Measurements from ENCODE around the gene GGA2. TPM values are rescaled to one million over a fixed set of nuclear protein-coding genes. Genes with fewer than 3 reads are reported as not detected.

GGA2 gene
- total and polyA plus RNA-seq, 4 experiments from 2014 or later, result 49.2 to 118 (median 81.6) TPM

GRCh38 chr16:23434380-23434779 lies 75.9 kb downstream of the GGA2 start:
- Histone ChIP-seq H3K27me3 (ENCODE audit: insufficient read depth, low read length) (no peaks in the 10 kb centered on the region), H3K9me3 (ENCODE audit: control insufficient read depth in 1 of 2, low read length in 2 of 2) (no peaks in the 10 kb centered on the region), H3K27ac (ENCODE audit: low read depth, low read length) (no peak overlapping the region), H3K4me1 (ENCODE audit: insufficient read depth, low read length) (peaks cover 4% of the 10 kb centered on the region), H3K36me3 (ENCODE audit: insufficient read depth, low read length) (peaks cover 17% of the 10 kb centered on the region), H3K4me3 (ENCODE audit: low read length in 2 of 2) (no peak overlapping the region)
- CTCF ChIA-PET (ENCODE audit: partially characterized antibody), result interaction anchor here (0.6 to 5.5 kb wide), 30 partner anchors 9 to 1874 kb away, joined by 3 to 56 read pairs (median 5); partner anchors contain the start of genes COG7, EARS2 and UBFD1
- intact Hi-C loops (cut with micrococcal nuclease), result loop anchor here (10.0 kb wide), 2 partner anchors 540 to 1880 kb away; no protein-coding TSS in a partner anchor
- H3K4me1 Mint-ChIP-seq, result peaks cover 0 to 13% (median 5%) of the 10 kb centered on the region in 4 donors
- no peaks in the 10 kb centered on the region for H3K27me3 Mint-ChIP-seq
- H3K9me3 Mint-ChIP-seq, result no peaks in the 10 kb centered on the region
- peak overlapping the region in 2 of 7 donors; percentile 22 to 57 for H3K27ac Mint-ChIP-seq
- H3K4me3 Mint-ChIP-seq, result no peak overlapping the region
- DNase-seq, result peak in 4 of 5 donors; percentile 56 to 66 (median 63)
- H3K36me3 Mint-ChIP-seq, result peaks cover 35 to 56% of the 10 kb centered on the region in 2 donors
- POLR2A ChIA-PET (ENCODE audit: partially characterized antibody), result interaction anchor here (0.9 kb wide), 1 partner anchor 75 kb away, joined by 3 read pairs; no protein-coding TSS in a partner anchor

- Histone ChIP-seq H3K27ac (ENCODE audit: low read depth, low read length) (no peak overlapping the region), H3K9me3 (ENCODE audit: control insufficient read depth in 1 of 2, low read length in 2 of 2) (no peaks in the 10 kb centered on the region), H3K4me3 (ENCODE audit: low read length in 2 of 2) (no peak overlapping the region), H3K36me3 (ENCODE audit: insufficient read depth, low read length) (peaks cover 17% of the 10 kb centered on the region), H3K4me1 (ENCODE audit: insufficient read depth, low read length) (peaks cover 4% of the 10 kb centered on the region), H3K27me3 (ENCODE audit: insufficient read depth, low read length) (no peaks in the 10 kb centered on the region)
- intact Hi-C loops (cut with micrococcal nuclease), result loop anchor here (10.0 kb wide), 2 partner anchors 539 to 1879 kb away; no protein-coding TSS in a partner anchor
- Mint-ChIP-seq H3K9me3 (no peaks in the 10 kb centered on the region), H3K4me1 (peaks cover 0 to 13% (median 5%) of the 10 kb centered on the region in 4 donors), H3K4me3 (no peak overlapping the region), H3K36me3 (peaks cover 33 to 51% of the 10 kb centered on the region in 2 donors), H3K27ac (peak overlapping the region in 1 of 7 donors; percentile 79), H3K27me3 (no peaks in the 10 kb centered on the region)
- CTCF ChIA-PET (ENCODE audit: partially characterized antibody), result interaction anchor here (0.5 to 5.5 kb wide), 22 partner anchors 8 to 779 kb away, joined by 3 to 56 read pairs (median 6); partner anchors contain the start of genes COG7, EARS2 and UBFD1
- no peak for DNase-seq
- POLR2A ChIA-PET (ENCODE audit: partially characterized antibody), result interaction anchor here (0.6 to 0.9 kb wide), 2 partner anchors 76 to 1733 kb away, joined by 3 read pairs; no protein-coding TSS in a partner anchor
Measured at GRCh38 chr16:23433261-23433920, 76.9 kb downstream of the GGA2 start.

- ChIA-PET CTCF (ENCODE audit: partially characterized antibody) (interaction anchor here (0.8 to 5.5 kb wide), 9 partner anchors 8 to 77 kb away, joined by 3 to 56 read pairs (median 15); partner anchors contain the start of gene COG7), POLR2A (ENCODE audit: partially characterized antibody) (no interaction called here)
- Histone ChIP-seq H3K27ac (ENCODE audit: low read depth, low read length) (no peak overlapping the region), H3K9me3 (ENCODE audit: control insufficient read depth in 1 of 2, low read length in 2 of 2) (no peaks in the 10 kb centered on the region), H3K4me1 (ENCODE audit: insufficient read depth, low read length) (peaks cover 4% of the 10 kb centered on the region), H3K4me3 (ENCODE audit: low read length in 2 of 2) (no peak overlapping the region), H3K36me3 (ENCODE audit: insufficient read depth, low read length) (peaks cover 17% of the 10 kb centered on the region), H3K27me3 (ENCODE audit: insufficient read depth, low read length) (no peaks in the 10 kb centered on the region)
- Mint-ChIP-seq H3K4me1 (peaks cover 0 to 13% (median 5%) of the 10 kb centered on the region in 4 donors), H3K36me3 (peaks cover 33 to 48% of the 10 kb centered on the region in 2 donors), H3K4me3 (no peak overlapping the region), H3K27me3 (no peaks in the 10 kb centered on the region), H3K9me3 (no peaks in the 10 kb centered on the region), H3K27ac (no peak overlapping the region)
- DNase-seq, result no peak
- intact Hi-C loops (cut with micrococcal nuclease), result loop anchor here (10.0 kb wide), 2 partner anchors 538 to 1878 kb away; no protein-coding TSS in a partner anchor
Measured at GRCh38 chr16:23432176-23433128, 77.8 kb downstream of the GGA2 start.

- no peak overlapping the region for H3K27ac Mint-ChIP-seq
- Histone ChIP-seq H3K36me3 (ENCODE audit: insufficient read depth, low read length) (peaks cover 13% of the 10 kb centered on the region), H3K27me3 (ENCODE audit: insufficient read depth, low read length) (no peaks in the 10 kb centered on the region), H3K4me1 (ENCODE audit: insufficient read depth, low read length) (no peaks in the 10 kb centered on the region), H3K4me3 (ENCODE audit: low read length in 2 of 2) (no peak overlapping the region), H3K27ac (ENCODE audit: low read depth, low read length) (no peak overlapping the region), H3K9me3 (ENCODE audit: control insufficient read depth in 1 of 2, low read length in 2 of 2) (no peaks in the 10 kb centered on the region)
- POLR2A ChIA-PET (ENCODE audit: partially characterized antibody), result no interaction called here
- H3K36me3 Mint-ChIP-seq, result peaks cover 43 to 47% of the 10 kb centered on the region in 2 donors
- H3K4me1 Mint-ChIP-seq, result no peaks in the 10 kb centered on the region
- CTCF ChIA-PET (ENCODE audit: partially characterized antibody), result interaction anchor here (1.3 kb wide), 1 partner anchor 9 kb away, joined by 3 read pairs; no protein-coding TSS in a partner anchor
- H3K9me3 Mint-ChIP-seq, result no peaks in the 10 kb centered on the region
- no peaks in the 10 kb centered on the region for H3K27me3 Mint-ChIP-seq
- no peak for DNase-seq
- H3K4me3 Mint-ChIP-seq, result no peak overlapping the region
- intact Hi-C loops (cut with micrococcal nuclease), result no loop called here
Measured at GRCh38 chr16:23428351-23428750, 81.9 kb downstream of the GGA2 start.

- peaks cover 37 to 45% of the 10 kb centered on the region in 2 donors for H3K36me3 Mint-ChIP-seq
Measured at GRCh38 chr16:23424292-23424958, 85.9 kb downstream of the GGA2 start.

GRCh38 chr16:23423496-23424049 lies 86.7 kb downstream of the GGA2 start:
- H3K4me1 ChIP-seq (ENCODE audit: insufficient read depth, low read length), result no peaks in the 10 kb centered on the region
- H3K36me3 ChIP-seq (ENCODE audit: insufficient read depth, low read length), result peaks cover 4% of the 10 kb centered on the region
- no peaks in the 10 kb centered on the region for H3K9me3 Mint-ChIP-seq
- H3K27ac ChIP-seq (ENCODE audit: low read depth, low read length), result no peak overlapping the region
- no peak overlapping the region for H3K27ac Mint-ChIP-seq
- no peaks in the 10 kb centered on the region for H3K9me3 ChIP-seq (ENCODE audit: control insufficient read depth in 1 of 2, low read length in 2 of 2)
- no peak for DNase-seq
- CTCF ChIA-PET (ENCODE audit: partially characterized antibody), result interaction anchor here (1.2 to 4.2 kb wide), 2 partner anchors 9 to 11 kb away, joined by 3 to 29 read pairs; no protein-coding TSS in a partner anchor
- POLR2A ChIA-PET (ENCODE audit: partially characterized antibody), result no interaction called here
- H3K4me3 Mint-ChIP-seq, result peak overlapping the region in 1 of 8 donors; percentile 27
- H3K27me3 Mint-ChIP-seq, result no peaks in the 10 kb centered on the region
- intact Hi-C loops (cut with micrococcal nuclease), result no loop called here
- H3K36me3 Mint-ChIP-seq, result peaks cover 39 to 41% of the 10 kb centered on the region in 2 donors
- no peak overlapping the region for H3K4me3 ChIP-seq (ENCODE audit: low read length in 2 of 2)
- H3K27me3 ChIP-seq (ENCODE audit: insufficient read depth, low read length), result no peaks in the 10 kb centered on the region
- H3K4me1 Mint-ChIP-seq, result no peaks in the 10 kb centered on the region

More at GRCh38 chr16:23424292-23424958, 85.9 kb downstream of the GGA2 start:
- Mint-ChIP-seq H3K4me3 (no peak overlapping the region), H3K9me3 (no peaks in the 10 kb centered on the region), H3K27me3 (no peaks in the 10 kb centered on the region), H3K27ac (peak overlapping the region in 1 of 7 donors; percentile 19), H3K4me1 (no peaks in the 10 kb centered on the region)
- no peaks in the 10 kb centered on the region for H3K27me3 ChIP-seq (ENCODE audit: insufficient read depth, low read length)
- no peaks in the 10 kb centered on the region for H3K4me1 ChIP-seq (ENCODE audit: insufficient read depth, low read length)
- CTCF ChIA-PET (ENCODE audit: partially characterized antibody), result interaction anchor here (4.2 kb wide), 1 partner anchor 10 kb away, joined by 29 read pairs; no protein-coding TSS in a partner anchor
- H3K9me3 ChIP-seq (ENCODE audit: control insufficient read depth in 1 of 2, low read length in 2 of 2), result no peaks in the 10 kb centered on the region
- POLR2A ChIA-PET (ENCODE audit: partially characterized antibody), result no interaction called here
- peaks cover 4% of the 10 kb centered on the region for H3K36me3 ChIP-seq (ENCODE audit: insufficient read depth, low read length)
- no peak for DNase-seq
- intact Hi-C loops (cut with micrococcal nuclease), result no loop called here
- H3K27ac ChIP-seq (ENCODE audit: low read depth, low read length), result no peak overlapping the region
- no peak overlapping the region for H3K4me3 ChIP-seq (ENCODE audit: low read length in 2 of 2)
